Fibroblast of the aortic adventitia (primary cell): ENCODE data around the gene ELMO1. TPM values are rescaled to one million over a fixed set of nuclear protein-coding genes. Genes with fewer than 3 reads are reported as not detected.
A peak's percentile ranks its signal among the peaks of the same experiment; 100 is the strongest.

Experiments
- DNase-seq: peaks from one replicate; pipeline ENCODE4 v3.0.0-alpha.2; 2010; ENCODE audit warnings: low read depth
- H3K4me3 ChIP-seq: 2 replicates; pipeline ENCODE4 v1.5.1; 2011; ENCODE audit warnings: low read depth, mild to moderate bottlenecking, control low read depth, low read length, moderate library complexity
- total RNA-seq: library from RNA; depleted of rRNA; stranded (reverse); fragments of >200 nt; gene quantifications from 2 replicates; pipeline ENCODE4 v1.2.3, GENCODE V29; 2012; ENCODE audit warnings: low replicate concordance
- TF ChIP-seq, protein P1 (sequence below): IDR thresholded peaks from 2 replicates; pipeline ENCODE4 v1.5.1; 2011; ENCODE audit warnings: mild to moderate bottlenecking, low read length, control low read depth, inconsistent platforms; ENCODE audit not compliant: insufficient read depth

The ELMO1 gene
- total RNA-seq, 1 donor: 1.3 TPM

DNA sequence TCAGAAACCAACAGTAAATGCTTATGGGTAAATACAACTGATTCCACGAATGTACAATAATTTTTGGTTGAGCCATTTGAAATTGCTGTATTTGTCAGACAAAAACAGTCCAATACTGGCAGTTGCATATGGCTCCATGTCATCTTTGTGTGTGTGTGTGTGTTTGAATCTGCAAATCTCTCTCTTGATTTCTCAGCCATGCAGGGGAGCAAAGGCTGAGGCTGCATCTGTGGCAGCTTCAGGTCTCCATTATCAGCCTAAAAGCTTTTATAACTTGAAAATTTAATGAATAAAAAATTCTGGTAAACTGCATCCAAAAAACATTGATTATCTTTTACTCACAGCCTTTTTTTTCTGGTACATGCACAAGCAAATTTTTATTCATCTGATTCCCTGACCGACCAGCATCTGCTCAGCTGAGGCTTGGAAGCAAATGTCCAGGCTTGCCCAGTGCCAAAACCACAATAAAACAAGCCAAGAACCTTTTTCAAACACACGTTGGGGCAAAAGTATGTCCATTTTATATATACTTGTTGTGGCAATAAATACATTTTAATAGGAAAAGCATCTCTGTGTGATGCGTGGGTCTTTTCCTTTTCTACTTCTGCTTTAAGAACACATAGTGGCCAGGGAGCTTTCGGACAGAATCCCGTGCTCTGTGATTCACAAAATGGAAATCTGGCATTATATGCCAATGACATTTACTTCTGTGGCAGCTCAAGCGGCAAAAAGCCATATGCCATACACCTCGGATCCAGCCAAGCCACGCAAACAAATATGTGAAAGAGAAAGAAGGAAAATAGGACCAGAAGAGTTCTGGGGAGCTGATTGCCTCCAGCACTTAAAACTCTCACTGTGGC, 448.8 kb downstream of the ELMO1 start:
- DNase-seq: peak; percentile 25
- TF ChIP-seq, protein P1, sequence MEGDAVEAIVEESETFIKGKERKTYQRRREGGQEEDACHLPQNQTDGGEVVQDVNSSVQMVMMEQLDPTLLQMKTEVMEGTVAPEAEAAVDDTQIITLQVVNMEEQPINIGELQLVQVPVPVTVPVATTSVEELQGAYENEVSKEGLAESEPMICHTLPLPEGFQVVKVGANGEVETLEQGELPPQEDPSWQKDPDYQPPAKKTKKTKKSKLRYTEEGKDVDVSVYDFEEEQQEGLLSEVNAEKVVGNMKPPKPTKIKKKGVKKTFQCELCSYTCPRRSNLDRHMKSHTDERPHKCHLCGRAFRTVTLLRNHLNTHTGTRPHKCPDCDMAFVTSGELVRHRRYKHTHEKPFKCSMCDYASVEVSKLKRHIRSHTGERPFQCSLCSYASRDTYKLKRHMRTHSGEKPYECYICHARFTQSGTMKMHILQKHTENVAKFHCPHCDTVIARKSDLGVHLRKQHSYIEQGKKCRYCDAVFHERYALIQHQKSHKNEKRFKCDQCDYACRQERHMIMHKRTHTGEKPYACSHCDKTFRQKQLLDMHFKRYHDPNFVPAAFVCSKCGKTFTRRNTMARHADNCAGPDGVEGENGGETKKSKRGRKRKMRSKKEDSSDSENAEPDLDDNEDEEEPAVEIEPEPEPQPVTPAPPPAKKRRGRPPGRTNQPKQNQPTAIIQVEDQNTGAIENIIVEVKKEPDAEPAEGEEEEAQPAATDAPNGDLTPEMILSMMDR: no peak
- H3K4me3 ChIP-seq: no peak overlapping the region

DNA sequence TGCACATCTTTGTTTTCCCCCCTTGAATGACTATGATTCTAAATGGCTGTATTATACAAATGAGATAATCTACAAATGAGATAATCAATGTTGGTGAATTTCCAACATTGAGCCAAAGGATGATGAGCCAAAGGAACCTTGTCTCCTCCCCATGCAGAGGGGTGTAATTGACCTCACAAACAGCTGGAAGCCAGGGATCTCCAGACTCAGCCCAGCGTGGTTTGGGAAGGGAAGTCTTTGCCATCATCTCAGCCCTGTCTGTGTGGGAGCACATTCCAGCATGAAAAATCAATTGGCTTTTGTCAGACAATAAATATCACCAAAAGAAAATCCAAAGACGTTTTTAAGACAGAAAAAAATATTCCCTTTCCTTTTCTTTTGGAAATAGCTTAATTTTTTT, 452.9 kb downstream of the ELMO1 start:
- TF ChIP-seq, protein P1: no peak
- DNase-seq: no peak
- H3K4me3 ChIP-seq: no peak overlapping the region

DNA sequence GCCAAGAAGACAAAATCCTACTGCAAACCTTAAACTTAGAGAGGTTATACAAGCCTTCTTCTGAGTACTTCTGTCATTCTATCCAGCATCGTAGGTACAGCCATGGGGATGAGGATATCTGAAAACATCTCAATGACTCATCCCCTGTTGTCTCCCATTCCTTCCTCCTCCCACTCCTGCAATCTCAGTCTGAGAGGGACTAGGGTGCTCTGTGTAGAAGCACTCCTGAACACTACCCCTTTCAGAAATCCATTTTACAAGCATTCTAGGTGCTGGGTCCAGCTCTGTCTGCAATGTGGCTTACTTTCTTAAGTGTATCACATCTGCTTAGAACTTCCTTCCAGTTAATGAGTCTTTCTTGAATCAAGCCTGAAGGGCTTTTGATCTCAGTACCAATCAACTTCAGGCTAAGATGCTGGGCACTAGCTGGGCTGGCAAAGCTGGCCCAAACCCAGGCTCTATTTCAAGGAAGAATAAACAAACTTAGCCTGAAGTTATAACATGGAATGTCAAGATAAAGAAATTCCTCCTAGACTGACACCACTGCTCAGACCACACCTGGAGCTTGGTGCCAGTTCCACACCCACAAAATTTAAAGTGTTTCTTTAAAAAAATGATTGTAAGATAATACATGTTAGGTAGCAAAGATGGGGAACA, 454.1 kb downstream of the ELMO1 start:
- no peak overlapping the region for H3K4me3 ChIP-seq
- DNase-seq: no peak
- TF ChIP-seq, protein P1: no peak

DNA sequence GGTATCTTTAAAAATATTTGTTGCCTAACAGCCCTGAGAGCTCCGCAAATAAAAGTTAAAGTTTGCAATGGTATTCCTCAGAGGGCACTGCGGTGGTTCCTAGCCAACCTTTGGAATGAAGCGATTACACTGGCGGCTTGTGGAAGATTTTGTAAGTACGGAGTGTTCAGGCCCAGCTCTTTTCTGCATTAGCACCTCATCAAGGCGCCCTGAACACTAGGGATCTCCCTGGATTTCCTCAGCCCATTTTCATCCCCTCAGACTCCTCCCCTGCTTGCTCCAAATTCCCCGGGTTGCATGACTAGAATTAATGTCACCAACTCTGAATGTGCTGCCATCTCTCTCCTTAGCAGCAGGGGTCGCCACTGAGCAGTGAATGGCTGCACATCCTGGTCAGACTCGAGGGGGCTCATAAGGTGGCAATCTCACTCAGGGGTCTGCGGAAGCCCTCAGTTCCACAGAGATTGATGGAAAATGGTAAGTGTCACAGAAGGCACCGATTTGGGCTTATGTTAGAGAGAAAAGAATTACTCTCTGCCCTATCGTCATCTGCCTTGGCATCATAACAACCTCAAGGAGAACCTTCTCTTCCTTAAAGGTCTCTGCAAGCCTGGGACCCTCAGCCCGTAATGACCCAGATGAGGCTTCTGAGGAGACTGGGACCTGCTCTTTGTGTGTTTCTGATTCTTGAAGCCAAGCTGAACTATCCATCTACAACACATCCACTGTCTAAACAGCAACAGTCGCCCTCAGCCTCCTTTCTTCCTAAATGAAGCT, 461.5 kb downstream of the ELMO1 start:
- no peak overlapping the region for H3K4me3 ChIP-seq
- TF ChIP-seq, protein P1: peak; percentile 97
- DNase-seq: peak; percentile 50

DNA sequence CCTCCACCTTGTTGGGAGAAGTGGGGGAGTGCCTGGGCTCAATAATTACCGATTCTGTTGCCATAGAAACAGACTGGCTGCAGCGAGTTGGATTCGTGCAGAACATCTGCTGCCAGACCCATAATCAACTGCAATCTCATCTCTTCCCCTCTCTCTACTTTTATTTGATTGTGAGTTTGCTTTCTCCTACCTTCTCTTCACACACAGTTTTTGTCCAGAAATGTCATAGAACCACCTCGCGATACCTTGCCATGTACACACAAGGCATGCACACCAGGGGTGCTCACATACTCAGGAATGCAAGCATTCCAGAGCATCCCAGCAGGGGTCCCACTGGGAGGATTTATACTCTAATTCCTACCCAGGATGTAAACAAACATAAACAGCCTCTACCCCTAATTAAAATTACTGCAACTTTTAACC, 462.1 kb downstream of the ELMO1 start:
- DNase-seq: no peak
- TF ChIP-seq, protein P1: no peak
- H3K4me3 ChIP-seq: no peak overlapping the region

DNA sequence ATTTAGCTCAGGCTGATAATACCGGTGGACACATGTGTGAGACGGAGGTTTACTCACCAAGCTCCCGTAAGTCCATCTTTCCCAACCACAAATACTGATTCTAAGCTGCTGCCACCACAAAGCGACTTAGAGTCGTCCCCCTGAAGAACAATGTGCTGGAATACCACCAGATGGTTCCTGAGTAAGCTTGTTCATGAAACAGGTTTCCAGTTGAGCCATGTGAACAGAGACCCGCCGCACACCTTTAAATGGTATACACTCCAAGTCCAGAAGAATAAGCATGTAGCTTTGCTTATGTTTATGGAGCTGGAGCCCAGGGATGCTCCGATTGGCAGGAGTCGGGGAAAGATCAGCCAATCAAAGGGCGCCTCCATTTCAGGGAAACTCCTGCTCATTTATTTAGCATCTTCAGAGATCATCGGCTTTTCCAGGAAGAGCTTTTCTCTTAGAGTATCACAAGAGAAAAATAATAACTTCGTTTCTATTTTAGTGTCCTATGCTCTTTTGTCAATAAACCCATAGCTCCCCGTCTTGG, 462.7 kb downstream of the ELMO1 start:
- no peak for DNase-seq
- TF ChIP-seq, protein P1: no peak
- H3K4me3 ChIP-seq: no peak overlapping the region
